Bone marrow (tissue), 2 donors: ENCODE data around the gene BBS5.
"Not testable (repeated sequence)": the region's sequence is repeated elsewhere in the genome, so short reads cannot be mapped to it uniquely, and the experiment has no call there.

Source experiments
- DNase-seq, 2 donors: peaks; one replicate each; lab custom pipeline; 2025; lab: John Stamatoyannopoulos, UW

BBS5 gene

GRCh38 chr2:169486487-169486886 lies 7.2 kb downstream of the BBS5 start:
- DNase-seq, result no peak

- no peak for DNase-seq
Measured at GRCh38 chr2:169490834-169491233, 11.5 kb downstream of the BBS5 start.

GRCh38 chr2:169491378-169491777 lies 12.1 kb downstream of the BBS5 start:
- no peak for DNase-seq

GRCh38 chr2:169493360-169493759 lies 14.1 kb downstream of the BBS5 start:
- DNase-seq, result no peak

- DNase-seq, result no peak
Measured at GRCh38 chr2:169495310-169495928, 16.1 kb downstream of the BBS5 start.

- no peak for DNase-seq
Measured at GRCh38 chr2:169504651-169505050, 25.4 kb downstream of the BBS5 start.

GRCh38 chr2:169507698-169508097 lies 28.4 kb downstream of the BBS5 start:
- peak in 1 of 2 donors; percentile 44 for DNase-seq

- DNase-seq, result no peak
Measured at GRCh38 chr2:169509298-169509885, 30.1 kb downstream of the BBS5 start, which contains the start of gene KLHL41. TSS of gene KLHL41 (plus strand) at chr2:169509702. CDS start at chr2:169509779, 77 bp downstream.

GRCh38 chr2:169509955-169510354 lies 30.7 kb downstream of the BBS5 start:
- no peak for DNase-seq

GRCh38 chr2:169510496-169510895 lies 31.2 kb downstream of the BBS5 start:
- no peak for DNase-seq

- no peak for DNase-seq
Measured at GRCh38 chr2:169511818-169512217, 32.5 kb downstream of the BBS5 start.

GRCh38 chr2:169512525-169512924 lies 33.2 kb downstream of the BBS5 start:
- no peak for DNase-seq

- DNase-seq, result no peak
Measured at GRCh38 chr2:169513094-169513493, 33.8 kb downstream of the BBS5 start.

- DNase-seq, result no peak
Measured at GRCh38 chr2:169513926-169514325, 34.6 kb downstream of the BBS5 start.

GRCh38 chr2:169514758-169515157 lies 35.5 kb downstream of the BBS5 start:
- not testable (repeated sequence) for DNase-seq

- DNase-seq, result not testable (repeated sequence)
Measured at GRCh38 chr2:169516488-169516995, 37.2 kb downstream of the BBS5 start.

GRCh38 chr2:169520896-169521295 lies 41.6 kb downstream of the BBS5 start:
- no peak for DNase-seq

- DNase-seq, result no peak
Measured at GRCh38 chr2:169523681-169524080, 44.4 kb downstream of the BBS5 start.

- DNase-seq, result no peak
Measured at GRCh38 chr2:169525434-169525833, 46.1 kb downstream of the BBS5 start.

GRCh38 chr2:169526451-169526850 lies 47.2 kb downstream of the BBS5 start:
- DNase-seq, result no peak

- DNase-seq, result peak; percentile 4 to 69
Measured at GRCh38 chr2:169528271-169528701, 49.0 kb downstream of the BBS5 start.

GRCh38 chr2:169539460-169539859 lies 60.2 kb downstream of the BBS5 start:
- DNase-seq, result not testable (repeated sequence)

- no peak for DNase-seq
Measured at GRCh38 chr2:169540146-169540545, 60.9 kb downstream of the BBS5 start.

GRCh38 chr2:169542433-169542832 lies 63.1 kb downstream of the BBS5 start:
- DNase-seq, result no peak
